ENCODE results near the gene TULP1.

The TULP1 gene

GRCh38 chr6:35481226-35481625 is 31.5 kb downstream of the TULP1 start:
- no peak for DNase-seq

GRCh38 chr6:35480176-35480575 is 32.5 kb downstream of the TULP1 start:
- DNase-seq = no peak

GRCh38 chr6:35478259-35478658 is 34.4 kb downstream of the TULP1 start:
- no peak for DNase-seq

GRCh38 chr6:35477551-35478179 is 35.0 kb downstream of the TULP1 start:
- no peak for DNase-seq

GRCh38 chr6:35477028-35477427 is 35.7 kb downstream of the TULP1 start:
- DNase-seq = no peak

- no peak for DNase-seq
These were observed 36.7 kb downstream of the TULP1 start for GRCh38 chr6:35476004-35476403.

GRCh38 chr6:35475573-35475972 is 37.1 kb downstream of the TULP1 start:
- DNase-seq = no peak

GRCh38 chr6:35474942-35475570 is 37.6 kb downstream of the TULP1 start:
- DNase-seq = no peak

GRCh38 chr6:35474131-35474941 is 38.4 kb downstream of the TULP1 start:
- DNase-seq = no peak

- peak; percentile 52 for DNase-seq
These were observed 38.9 kb downstream of the TULP1 start for GRCh38 chr6:35473850-35474130.

- no peak for DNase-seq
These were observed 39.4 kb downstream of the TULP1 start for GRCh38 chr6:35473075-35473849.

- DNase-seq = peak; percentile 51
These were observed 40.8 kb downstream of the TULP1 start for GRCh38 chr6:35471836-35472345.

- DNase-seq = no peak
These were observed 42.0 kb downstream of the TULP1 start for GRCh38 chr6:35470663-35471120.

GRCh38 chr6:35469751-35470662 is 42.7 kb downstream of the TULP1 start:
- DNase-seq = peak; percentile 52

GRCh38 chr6:35468980-35469750 is 43.5 kb downstream of the TULP1 start:
- no peak for DNase-seq

GRCh38 chr6:35468181-35468979 is 44.3 kb downstream of the TULP1 start, which contains the start of gene RPL10A:
TSS of gene RPL10A (plus strand) at chr6:35468401. CDS start at chr6:35468435, 34 bp downstream.
- peak; percentile 97 for DNase-seq

GRCh38 chr6:35465646-35466045 is 47.0 kb downstream of the TULP1 start:
- DNase-seq = no peak

GRCh38 chr6:35463292-35463691 is 49.4 kb downstream of the TULP1 start:
- no peak for DNase-seq

GRCh38 chr6:35461270-35461669 is 51.4 kb downstream of the TULP1 start:
- no peak for DNase-seq

GRCh38 chr6:35457907-35458306 is 54.8 kb downstream of the TULP1 start:
- DNase-seq = no peak

Measured in islet precursor cell (in vitro differentiated cells).